Measurements from ENCODE around the gene INPP5J.

GRCh38 chr22:31119026-31119717 lies 3.6 kb upstream of the INPP5J start:
- no peak for TF ChIP-seq CTCF (IDR thresholded peaks at IDR 0.05; ENCODE audit: poor library complexity)
- TF ChIP-seq EZH2phosphoT487 (IDR thresholded peaks at IDR 0.05; ENCODE audit: low read depth, severe bottlenecking, unreplicated experiment) = no peak
- no peak for TF ChIP-seq EZH2 (IDR thresholded peaks at IDR 0.05; ENCODE audit: borderline replicate concordance)

Data from hepatocyte (in vitro differentiated cells).